Hematopoietic multipotent progenitor cell treated with erythropoietin and hydrocortisone succinate and interleukin-3 and kit ligand, for 4 days (in vitro differentiated cells): ENCODE data around the gene FKBP10.
"Not testable (repeated sequence)": the region's sequence is repeated elsewhere in the genome, so short reads cannot be mapped to it uniquely, and the experiment has no call there.

Experiments
- DNase-seq: peaks from one replicate; pipeline ENCODE4 v3.0.0-alpha.2; 2015

The FKBP10 gene

GRCh38 chr17:41811549-41812380 is 1.0 kb upstream of the FKBP10 start, which contains the start of gene P3H4:
Gene P3H4 (minus strand): TSS chr17:41811949. CDS start chr17:41811915, 34 bp downstream.
- peak; percentile 82 for DNase-seq

- DNase-seq: no peak
Observed at GRCh38 chr17:41813152-41813680, 412 bp downstream of the FKBP10 start.

GRCh38 chr17:41813699-41814124 is 908 bp downstream of the FKBP10 start:
- no peak for DNase-seq

GRCh38 chr17:41814195-41814594 is 1.4 kb downstream of the FKBP10 start:
- no peak for DNase-seq

- DNase-seq: no peak
Observed at GRCh38 chr17:41816637-41817320, 4.0 kb downstream of the FKBP10 start.

GRCh38 chr17:41818024-41818423 is 5.2 kb downstream of the FKBP10 start:
- no peak for DNase-seq

GRCh38 chr17:41821776-41822175 is 9.0 kb downstream of the FKBP10 start:
- no peak for DNase-seq

GRCh38 chr17:41822216-41823140 is 9.7 kb downstream of the FKBP10 start:
- DNase-seq: no peak

GRCh38 chr17:41823141-41823524 is 10.3 kb downstream of the FKBP10 start:
- DNase-seq: no peak

- no peak for DNase-seq
Observed at GRCh38 chr17:41823580-41823979, 10.8 kb downstream of the FKBP10 start.

DNA sequence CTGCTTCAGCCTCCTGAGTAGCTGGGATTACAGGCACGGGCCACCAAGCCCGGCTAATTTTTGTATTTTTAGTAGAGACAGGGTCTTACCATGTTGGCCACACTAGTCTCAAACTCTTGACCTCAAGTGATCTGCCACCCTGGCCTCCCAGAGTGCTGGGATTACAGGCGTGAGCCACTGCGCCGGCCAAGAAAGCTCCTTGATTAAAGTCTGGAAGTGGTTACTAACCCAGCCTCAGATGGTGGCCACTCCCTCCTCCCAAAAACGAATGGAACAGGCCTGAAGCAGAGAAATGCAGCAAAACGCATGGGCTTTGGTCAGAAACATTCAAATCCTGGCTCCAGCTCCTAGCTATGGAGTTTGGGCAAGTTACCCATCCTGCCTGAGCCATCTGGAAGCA is 11.3 kb downstream of the FKBP10 start:
- DNase-seq: no peak

DNA sequence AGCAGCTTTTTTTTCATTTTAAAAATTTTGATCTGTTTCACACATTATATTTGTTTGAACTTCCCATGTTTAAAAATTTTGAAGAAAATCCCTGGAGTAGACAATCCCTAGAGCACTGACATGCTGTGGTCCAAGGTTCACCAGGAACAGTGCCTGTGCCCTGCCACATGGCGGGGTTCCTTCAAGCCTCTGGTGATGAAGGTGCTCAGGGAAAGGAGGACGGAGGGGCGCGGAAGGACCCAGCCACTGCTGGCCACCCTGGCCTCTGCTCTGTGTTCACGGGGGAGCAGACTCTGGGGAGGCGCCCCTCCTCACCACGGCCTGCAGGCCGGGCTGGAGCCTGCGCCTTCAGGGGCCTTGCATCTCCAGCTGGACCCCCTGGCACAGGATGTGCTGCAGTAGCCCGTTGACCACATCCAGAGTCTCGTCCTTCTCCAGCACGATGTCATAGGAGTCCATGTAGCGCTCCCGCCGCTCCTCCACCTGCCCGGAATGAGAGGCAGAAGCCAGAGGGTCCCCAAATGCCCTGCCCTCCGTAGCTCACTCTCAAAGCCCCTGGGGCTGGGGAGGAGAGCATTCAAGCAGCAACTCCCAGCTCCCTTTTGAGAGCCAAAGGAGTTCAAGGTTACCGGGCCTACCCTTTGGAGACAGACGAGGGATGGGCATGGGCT is 12.5 kb downstream of the FKBP10 start:
- DNase-seq: no peak

GRCh38 chr17:41829961-41830360 is 17.2 kb downstream of the FKBP10 start:
- not testable (repeated sequence) for DNase-seq

- peak; percentile 20 for DNase-seq
Observed at GRCh38 chr17:41835214-41835799, 22.5 kb downstream of the FKBP10 start.

DNA sequence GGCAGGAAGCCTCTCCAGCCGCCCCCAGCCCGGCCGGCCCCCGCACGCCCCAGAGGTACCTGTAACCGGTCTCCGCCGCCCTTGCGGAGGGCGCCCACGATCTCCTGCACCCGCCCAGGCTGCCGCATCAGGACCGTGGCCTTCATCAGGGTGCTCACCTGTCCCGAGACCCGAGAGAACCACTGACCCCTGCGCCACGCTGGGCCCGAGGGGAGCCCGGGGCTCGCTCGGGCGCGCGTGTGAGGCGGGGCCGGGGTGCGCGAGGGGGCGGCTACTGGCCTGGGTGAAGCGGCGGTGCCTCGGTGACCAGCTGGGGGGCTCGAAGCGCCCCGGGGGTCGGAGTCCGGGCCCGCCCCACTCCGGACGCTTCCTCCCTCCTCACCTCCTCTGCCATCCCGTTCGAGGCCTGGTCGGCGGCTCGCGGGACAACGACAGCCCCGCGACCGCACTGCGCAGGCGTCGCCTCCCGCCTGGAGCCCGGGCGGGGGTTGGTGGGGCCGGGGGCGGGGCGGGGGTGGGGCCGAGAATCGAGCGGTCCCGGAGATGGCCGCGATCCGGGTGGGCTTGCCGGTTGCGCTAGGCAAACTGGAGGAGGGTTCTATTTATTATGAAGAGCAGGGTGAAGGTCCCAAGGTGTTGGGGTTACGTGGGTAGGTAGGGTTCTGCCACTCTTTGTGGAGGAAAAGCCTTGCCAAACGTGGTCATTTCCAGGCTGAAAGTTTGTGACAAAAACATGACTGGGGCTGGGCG is 23.2 kb downstream of the FKBP10 start, which contains the start of gene NT5C3B:
Gene NT5C3B (minus strand): TSS at position 433 of the 750 bp plus-strand sequence. CDS start 39 bp downstream, at position 394.
- peak; percentile 63 for DNase-seq

DNA sequence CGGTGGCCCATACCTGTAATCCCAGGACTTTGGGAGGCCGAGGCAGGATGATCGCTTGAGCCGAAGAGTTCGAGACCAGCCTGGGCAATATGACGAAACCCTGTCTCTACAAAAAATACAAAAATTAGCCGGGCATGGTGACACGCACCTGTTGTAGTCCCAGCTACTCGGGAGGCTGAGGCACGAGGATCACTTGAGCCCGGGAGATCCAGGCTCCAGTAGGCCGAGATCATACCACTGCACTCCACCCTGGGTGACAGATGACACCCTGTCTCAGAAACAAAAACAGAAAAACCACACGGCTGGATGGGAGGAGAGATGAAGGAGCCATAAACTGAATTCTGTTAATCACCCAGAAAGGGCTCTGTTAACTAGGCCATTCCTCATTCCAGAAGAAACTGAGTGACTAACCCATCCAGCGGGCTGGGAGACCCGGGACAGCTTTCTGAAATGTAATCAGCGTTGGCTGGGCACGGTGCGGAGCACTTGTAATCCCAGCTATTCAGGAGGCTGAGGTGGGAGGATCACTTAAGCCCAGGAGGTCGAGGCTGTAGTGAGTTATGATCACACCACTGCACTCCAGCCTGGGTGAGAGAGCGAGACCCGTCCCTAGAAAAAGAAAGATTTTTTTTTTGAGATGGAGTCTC is 23.9 kb downstream of the FKBP10 start:
- no peak for DNase-seq

DNA sequence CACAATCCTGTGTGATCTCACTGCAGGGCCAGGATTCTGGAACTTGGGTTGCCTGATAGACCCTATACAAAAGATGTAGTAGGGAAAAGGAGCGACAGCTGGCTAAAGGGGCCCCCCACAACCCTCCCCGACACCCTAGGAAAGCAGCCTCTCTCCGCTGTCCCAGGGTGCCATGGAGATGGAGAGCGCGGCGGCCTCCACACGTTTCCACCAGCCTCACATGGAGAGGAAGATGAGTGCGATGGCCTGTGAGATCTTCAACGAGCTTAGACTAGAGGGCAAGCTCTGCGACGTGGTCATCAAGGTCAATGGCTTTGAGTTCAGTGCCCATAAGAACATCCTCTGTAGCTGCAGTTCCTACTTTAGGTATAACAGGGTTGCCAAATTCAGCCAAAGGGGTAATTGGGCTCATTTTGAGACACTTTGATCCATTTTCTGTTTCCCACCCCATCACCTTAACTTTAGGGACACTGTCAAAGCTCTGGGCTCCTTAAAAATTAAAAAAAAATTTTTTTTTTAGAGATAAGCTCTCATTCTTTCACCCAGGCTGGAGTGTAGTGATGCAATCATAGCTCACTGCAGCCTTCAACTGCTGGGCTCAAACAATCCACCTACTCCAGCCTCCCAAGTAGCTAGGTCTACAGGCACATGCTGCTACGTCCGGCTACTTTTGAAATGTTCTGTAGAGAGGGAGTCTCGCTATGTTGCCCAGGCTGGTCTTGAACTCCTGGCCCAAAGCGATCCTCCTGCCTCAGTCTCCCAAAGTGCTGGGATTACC is 25.1 kb downstream of the FKBP10 start, which contains the start of gene KLHL10:
Gene KLHL10 (plus strand): TSS at position 65 of the 778 bp plus-strand sequence. CDS start 108 bp downstream, at position 173.
- peak; percentile 7 for DNase-seq

- not testable (repeated sequence) for DNase-seq
Observed at GRCh38 chr17:41839448-41839847, 26.6 kb downstream of the FKBP10 start.

DNA sequence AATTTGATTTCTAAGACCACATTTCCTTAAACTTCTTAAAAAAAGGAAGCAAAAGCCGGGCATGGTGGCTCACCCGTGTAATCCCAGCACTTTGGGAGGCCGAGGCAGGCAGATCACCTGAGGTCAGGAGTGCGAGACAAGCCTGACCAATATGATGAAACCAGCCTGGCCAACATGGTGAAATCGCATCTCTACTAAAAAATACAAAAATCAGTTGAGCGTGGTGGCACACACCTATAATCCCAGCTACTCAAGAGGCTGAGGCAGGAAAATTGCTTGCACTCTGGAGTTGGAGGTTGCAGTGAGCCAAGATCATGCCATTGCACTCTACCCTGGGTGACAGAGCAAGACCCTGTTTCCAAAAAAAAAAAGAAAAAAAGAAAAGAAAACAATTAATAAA is 28.0 kb downstream of the FKBP10 start:
- DNase-seq: not testable (repeated sequence)
